GM12873 (cell line): ENCODE data around the gene KRTAP21-3.

Experiments used
- TF ChIP-seq, protein P1 (sequence below): IDR thresholded peaks from 2 replicates; pipeline ENCODE4 v1.5.1; 2012; ENCODE audit warnings: low read depth, mild to moderate bottlenecking, moderate library complexity, low read length, control low read depth; ENCODE audit not compliant: insufficient read depth; ENCODE audit errors: missing control alignments

The KRTAP21-3 gene

DNA sequence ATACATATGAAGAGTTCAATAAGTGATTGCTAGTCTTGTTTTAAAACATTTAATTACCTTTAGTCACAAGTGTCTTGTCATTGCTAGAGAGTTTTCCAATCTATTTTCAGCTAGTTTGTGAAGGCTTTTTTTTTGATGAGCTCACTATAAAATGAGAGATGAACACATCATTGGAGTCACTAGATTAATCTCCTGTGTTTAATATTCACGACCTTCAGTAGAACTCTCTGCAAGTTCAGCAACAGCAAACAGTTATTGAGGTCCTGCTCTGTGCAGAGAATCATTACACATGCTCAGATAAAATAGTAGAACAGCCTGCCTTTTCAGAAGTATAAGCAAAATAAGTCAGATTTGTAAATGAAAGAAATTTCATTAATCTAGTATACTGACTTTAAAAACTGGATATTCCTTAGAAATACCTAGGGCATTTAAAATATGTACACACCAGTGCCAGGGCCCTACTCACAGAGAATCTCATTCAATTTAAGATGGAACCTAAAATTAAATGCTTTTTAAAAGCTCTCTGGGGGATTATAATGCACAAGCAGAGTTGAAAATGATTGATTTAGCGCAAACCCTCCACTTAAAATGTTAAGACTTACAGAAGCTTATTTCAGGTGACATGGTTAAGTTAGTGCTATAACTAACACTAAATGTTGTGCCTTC is 45.5 kb downstream of the KRTAP21-3 start:
- TF ChIP-seq, protein P1, sequence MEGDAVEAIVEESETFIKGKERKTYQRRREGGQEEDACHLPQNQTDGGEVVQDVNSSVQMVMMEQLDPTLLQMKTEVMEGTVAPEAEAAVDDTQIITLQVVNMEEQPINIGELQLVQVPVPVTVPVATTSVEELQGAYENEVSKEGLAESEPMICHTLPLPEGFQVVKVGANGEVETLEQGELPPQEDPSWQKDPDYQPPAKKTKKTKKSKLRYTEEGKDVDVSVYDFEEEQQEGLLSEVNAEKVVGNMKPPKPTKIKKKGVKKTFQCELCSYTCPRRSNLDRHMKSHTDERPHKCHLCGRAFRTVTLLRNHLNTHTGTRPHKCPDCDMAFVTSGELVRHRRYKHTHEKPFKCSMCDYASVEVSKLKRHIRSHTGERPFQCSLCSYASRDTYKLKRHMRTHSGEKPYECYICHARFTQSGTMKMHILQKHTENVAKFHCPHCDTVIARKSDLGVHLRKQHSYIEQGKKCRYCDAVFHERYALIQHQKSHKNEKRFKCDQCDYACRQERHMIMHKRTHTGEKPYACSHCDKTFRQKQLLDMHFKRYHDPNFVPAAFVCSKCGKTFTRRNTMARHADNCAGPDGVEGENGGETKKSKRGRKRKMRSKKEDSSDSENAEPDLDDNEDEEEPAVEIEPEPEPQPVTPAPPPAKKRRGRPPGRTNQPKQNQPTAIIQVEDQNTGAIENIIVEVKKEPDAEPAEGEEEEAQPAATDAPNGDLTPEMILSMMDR: no peak

DNA sequence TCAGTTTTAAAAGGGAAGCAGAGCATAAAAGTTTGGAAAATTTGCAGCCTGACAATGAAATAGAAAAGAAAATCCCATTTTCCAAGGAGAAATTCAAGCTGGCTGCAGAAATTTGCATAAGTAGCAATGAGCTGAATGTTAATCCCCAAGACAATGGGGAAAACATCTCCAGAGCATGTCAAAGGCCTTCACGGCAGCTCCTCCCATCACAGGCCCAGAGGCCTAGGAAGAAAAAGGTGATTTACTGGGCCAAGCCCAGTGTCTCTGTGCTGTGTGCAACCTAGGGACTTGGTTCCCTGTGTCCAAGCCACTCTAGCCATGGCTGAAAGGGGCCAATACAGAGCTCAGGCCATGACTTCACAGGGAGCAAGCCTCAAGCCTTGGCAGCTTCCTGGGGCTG is 49.8 kb downstream of the KRTAP21-3 start:
- TF ChIP-seq, protein P1: no peak
